ENCODE data around the gene TBC1D17.

Gene TBC1D17

DNA sequence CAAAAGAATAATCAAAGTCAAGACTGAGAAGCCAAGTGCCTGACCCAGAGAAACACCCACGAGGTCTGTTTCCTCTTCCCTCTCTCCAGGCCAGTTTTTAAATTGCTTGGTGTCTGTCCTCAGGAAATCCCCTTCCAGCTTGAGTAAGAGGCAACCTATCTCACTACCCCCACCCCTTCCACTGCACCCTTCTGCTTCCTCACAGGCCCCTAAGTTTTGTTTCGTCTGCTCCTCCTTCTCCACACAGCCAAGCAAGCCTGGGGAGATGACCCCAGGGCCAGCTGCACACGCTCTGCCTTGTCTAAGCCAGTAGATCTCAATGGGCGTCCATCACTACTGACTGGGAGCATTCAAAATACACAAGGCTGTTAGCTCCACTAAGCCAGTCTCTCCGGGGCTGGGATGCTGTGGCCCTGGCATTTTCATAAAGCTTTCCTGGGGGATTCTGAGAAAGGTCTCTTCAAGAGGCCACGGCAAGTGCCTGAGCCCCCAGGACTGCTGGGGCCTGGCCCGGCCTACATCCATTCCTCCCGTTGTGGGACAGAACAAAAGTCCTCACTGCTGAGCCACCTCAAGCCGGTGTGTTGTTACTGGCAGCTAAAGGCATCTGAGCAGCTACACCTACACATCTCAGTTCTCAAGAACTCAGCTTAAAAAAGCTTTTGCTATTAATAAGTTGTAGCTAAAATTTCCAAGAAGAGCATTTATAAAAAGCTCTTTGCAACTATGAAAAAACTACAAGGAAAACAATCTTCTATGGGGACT is 34.1 kb downstream of the TBC1D17 start:
- H3K4me3 ChIP-seq (ENCODE audit: insufficient read depth, low read length, poor library complexity, severe bottlenecking): no peak overlapping the region
- no peaks in the 10 kb centered on the region for H4K20me1 ChIP-seq (ENCODE audit: low read depth, low read length)
- H3F3A ChIP-seq (ENCODE audit: insufficient read depth): peaks cover 13% of the 10 kb centered on the region; the same call in 1 of the 2 replicates
- H3K9me2 ChIP-seq (replicated peaks; ENCODE audit: insufficient read depth, low read length): no peaks in the 10 kb centered on the region
- H3K27ac ChIP-seq (ENCODE audit: low read depth, low read length): peak overlapping the region; percentile 44
- no peaks in the 10 kb centered on the region for H3K27me3 ChIP-seq (ENCODE audit: low read length)
- H3K4me2 ChIP-seq (ENCODE audit: low read depth, low read length, poor library complexity, severe bottlenecking): no peak overlapping the region
- TF ChIP-seq, protein P1, sequence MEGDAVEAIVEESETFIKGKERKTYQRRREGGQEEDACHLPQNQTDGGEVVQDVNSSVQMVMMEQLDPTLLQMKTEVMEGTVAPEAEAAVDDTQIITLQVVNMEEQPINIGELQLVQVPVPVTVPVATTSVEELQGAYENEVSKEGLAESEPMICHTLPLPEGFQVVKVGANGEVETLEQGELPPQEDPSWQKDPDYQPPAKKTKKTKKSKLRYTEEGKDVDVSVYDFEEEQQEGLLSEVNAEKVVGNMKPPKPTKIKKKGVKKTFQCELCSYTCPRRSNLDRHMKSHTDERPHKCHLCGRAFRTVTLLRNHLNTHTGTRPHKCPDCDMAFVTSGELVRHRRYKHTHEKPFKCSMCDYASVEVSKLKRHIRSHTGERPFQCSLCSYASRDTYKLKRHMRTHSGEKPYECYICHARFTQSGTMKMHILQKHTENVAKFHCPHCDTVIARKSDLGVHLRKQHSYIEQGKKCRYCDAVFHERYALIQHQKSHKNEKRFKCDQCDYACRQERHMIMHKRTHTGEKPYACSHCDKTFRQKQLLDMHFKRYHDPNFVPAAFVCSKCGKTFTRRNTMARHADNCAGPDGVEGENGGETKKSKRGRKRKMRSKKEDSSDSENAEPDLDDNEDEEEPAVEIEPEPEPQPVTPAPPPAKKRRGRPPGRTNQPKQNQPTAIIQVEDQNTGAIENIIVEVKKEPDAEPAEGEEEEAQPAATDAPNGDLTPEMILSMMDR (IDR thresholded peaks at IDR 0.05; ENCODE audit: insufficient read depth, low read length, poor library complexity, severe bottlenecking): no peak
- no peak for TF ChIP-seq EZH2phosphoT487 (conservative IDR thresholded peaks at IDR 0.05; ENCODE audit: low read length)
- peaks cover 28% of the 10 kb centered on the region; the same call in 1 of the 2 replicates for H3K79me2 ChIP-seq (ENCODE audit: insufficient read depth, low read length)
- H2AFZ ChIP-seq (ENCODE audit: low read depth, low read length, severe bottlenecking): no peak overlapping the region
- no peaks in the 10 kb centered on the region for H3K9me3 ChIP-seq (ENCODE audit: insufficient read depth, low read length)
- H3K9ac ChIP-seq (ENCODE audit: low read length): no peak overlapping the region; the same call in 1 of the 2 replicates
- H3K36me3 ChIP-seq (ENCODE audit: low read length): no peaks in the 10 kb centered on the region

- no peak overlapping the region for H2AFZ ChIP-seq (ENCODE audit: low read depth, low read length, severe bottlenecking)
- H3K27me3 ChIP-seq (ENCODE audit: low read length): no peaks in the 10 kb centered on the region
- H3K4me3 ChIP-seq (ENCODE audit: insufficient read depth, low read length, poor library complexity, severe bottlenecking): no peak overlapping the region
- H3F3A ChIP-seq (ENCODE audit: insufficient read depth): 0 out of 2 replicates have a peak, but pooled peaks cover 8% of the 10 kb centered on the region
- H4K20me1 ChIP-seq (ENCODE audit: low read depth, low read length): no peaks in the 10 kb centered on the region
- no peak overlapping the region for H3K27ac ChIP-seq (ENCODE audit: low read depth, low read length)
- no peaks in the 10 kb centered on the region for H3K9me2 ChIP-seq (replicated peaks; ENCODE audit: insufficient read depth, low read length)
- H3K9me3 ChIP-seq (ENCODE audit: insufficient read depth, low read length): no peaks in the 10 kb centered on the region
- H3K4me2 ChIP-seq (ENCODE audit: low read depth, low read length, poor library complexity, severe bottlenecking): no peak overlapping the region
- TF ChIP-seq, protein P1 (IDR thresholded peaks at IDR 0.05; ENCODE audit: insufficient read depth, low read length, poor library complexity, severe bottlenecking): no peak
- TF ChIP-seq EZH2phosphoT487 (conservative IDR thresholded peaks at IDR 0.05; ENCODE audit: low read length): no peak
- H3K9ac ChIP-seq (ENCODE audit: low read length): no peak overlapping the region
- H3K36me3 ChIP-seq (ENCODE audit: low read length): no peaks in the 10 kb centered on the region
- H3K79me2 ChIP-seq (ENCODE audit: insufficient read depth, low read length): peaks cover 44% of the 10 kb centered on the region
These were observed 35.6 kb downstream of the TBC1D17 start for GRCh38 chr19:49912965-49913685.

GRCh38 chr19:49913720-49914119 is 36.2 kb downstream of the TBC1D17 start:
- Histone ChIP-seq H3K9me2 (replicated peaks; ENCODE audit: insufficient read depth, low read length) (no peaks in the 10 kb centered on the region), H3K4me3 (ENCODE audit: insufficient read depth, low read length, poor library complexity, severe bottlenecking) (no peak overlapping the region), H4K20me1 (ENCODE audit: low read depth, low read length) (no peaks in the 10 kb centered on the region), H3K36me3 (ENCODE audit: low read length) (no peaks in the 10 kb centered on the region), H3K9ac (ENCODE audit: low read length) (no peak overlapping the region), H3K9me3 (ENCODE audit: insufficient read depth, low read length) (no peaks in the 10 kb centered on the region), H3K4me2 (ENCODE audit: low read depth, low read length, poor library complexity, severe bottlenecking) (no peak overlapping the region), H3K27ac (ENCODE audit: low read depth, low read length) (no peak overlapping the region), H3K27me3 (ENCODE audit: low read length) (no peaks in the 10 kb centered on the region), H3F3A (ENCODE audit: insufficient read depth) (0 out of 2 replicates have a peak, but pooled peaks cover 8% of the 10 kb centered on the region), H3K79me2 (ENCODE audit: insufficient read depth, low read length) (peaks cover 49% of the 10 kb centered on the region), H2AFZ (ENCODE audit: low read depth, low read length, severe bottlenecking) (no peak overlapping the region)
- TF ChIP-seq, protein P1 (IDR thresholded peaks at IDR 0.05; ENCODE audit: insufficient read depth, low read length, poor library complexity, severe bottlenecking): no peak
- TF ChIP-seq EZH2phosphoT487 (conservative IDR thresholded peaks at IDR 0.05; ENCODE audit: low read length): no peak

Measured in SU-DHL-6 (cell line).